HepG2 (cell line): ENCODE results near the gene RIN3.

Experiments used
- FOXP4 ChIP-seq: sonication (generic); formaldehyde crosslinking; IDR thresholded peaks from 2 replicates; pipeline ENCODE4 v1.4.0; 2020; ENCODE audit warnings: missing genetic modification reagents
- NFAT5 ChIP-seq: sonication (generic); formaldehyde crosslinking; IDR thresholded peaks from 2 replicates; pipeline ENCODE4 v1.4.0; 2020; ENCODE audit warnings: missing genetic modification reagents
- NFIC ChIP-seq: IDR thresholded peaks from 2 replicates; pipeline ENCODE4 v1.6.1; 2012; ENCODE audit warnings: mild to moderate bottlenecking, low read length, inconsistent platforms
- SP4 ChIP-seq: sonication (generic); formaldehyde crosslinking; IDR thresholded peaks from 2 replicates; pipeline ENCODE4 v1.8.1; 2023; ENCODE audit warnings: mild to moderate bottlenecking, missing genetic modification reagents
- TF ChIP-seq, protein P1 (sequence below): sonication (generic); formaldehyde crosslinking; IDR thresholded peaks from 2 replicates; pipeline ENCODE4 v1.5.0; 2020; ENCODE audit warnings: mild to moderate bottlenecking, missing genetic modification reagents, moderate library complexity

DNA sequence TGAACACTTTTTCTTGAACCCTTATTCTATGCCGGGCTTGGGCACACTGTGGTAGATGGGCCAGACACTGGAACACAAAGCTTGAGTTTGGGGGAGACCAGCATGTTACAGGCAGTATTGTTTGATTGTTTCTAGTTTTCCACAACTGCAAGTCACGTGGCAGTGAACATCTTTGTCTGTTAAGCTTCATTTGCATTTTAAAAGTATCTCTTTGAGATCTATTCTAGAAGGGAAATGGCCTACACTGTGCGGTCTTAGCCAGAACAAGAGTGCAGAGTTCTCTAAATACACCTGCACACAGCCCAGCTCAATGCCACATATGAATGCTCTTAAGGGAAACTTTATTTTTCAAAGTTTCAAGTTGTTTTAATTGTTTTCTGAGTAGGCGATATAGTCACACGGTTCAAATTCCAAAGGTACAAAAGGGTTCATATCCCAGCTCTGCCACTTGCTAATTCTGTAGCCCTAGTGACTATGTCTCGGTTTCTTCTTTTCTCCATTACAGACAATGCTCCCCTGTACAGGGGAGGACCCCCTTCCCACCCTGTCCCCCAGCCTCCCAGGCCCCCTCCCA is 24.9 kb downstream of the RIN3 start:
- TF ChIP-seq NFIC, result no peak
- TF ChIP-seq NFAT5 (CRISPR knock-in tag), result no peak
- TF ChIP-seq SP4 (CRISPR knock-in tag), result no peak
- TF ChIP-seq, protein P1, sequence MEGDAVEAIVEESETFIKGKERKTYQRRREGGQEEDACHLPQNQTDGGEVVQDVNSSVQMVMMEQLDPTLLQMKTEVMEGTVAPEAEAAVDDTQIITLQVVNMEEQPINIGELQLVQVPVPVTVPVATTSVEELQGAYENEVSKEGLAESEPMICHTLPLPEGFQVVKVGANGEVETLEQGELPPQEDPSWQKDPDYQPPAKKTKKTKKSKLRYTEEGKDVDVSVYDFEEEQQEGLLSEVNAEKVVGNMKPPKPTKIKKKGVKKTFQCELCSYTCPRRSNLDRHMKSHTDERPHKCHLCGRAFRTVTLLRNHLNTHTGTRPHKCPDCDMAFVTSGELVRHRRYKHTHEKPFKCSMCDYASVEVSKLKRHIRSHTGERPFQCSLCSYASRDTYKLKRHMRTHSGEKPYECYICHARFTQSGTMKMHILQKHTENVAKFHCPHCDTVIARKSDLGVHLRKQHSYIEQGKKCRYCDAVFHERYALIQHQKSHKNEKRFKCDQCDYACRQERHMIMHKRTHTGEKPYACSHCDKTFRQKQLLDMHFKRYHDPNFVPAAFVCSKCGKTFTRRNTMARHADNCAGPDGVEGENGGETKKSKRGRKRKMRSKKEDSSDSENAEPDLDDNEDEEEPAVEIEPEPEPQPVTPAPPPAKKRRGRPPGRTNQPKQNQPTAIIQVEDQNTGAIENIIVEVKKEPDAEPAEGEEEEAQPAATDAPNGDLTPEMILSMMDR (CRISPR knock-in tag), result no peak
- TF ChIP-seq FOXP4 (CRISPR knock-in tag), result no peak
